Duodenal mucosa (tissue), 2 donors: ENCODE measurements around the gene UFD1.
"Not testable (repeated sequence)": the region's sequence is repeated elsewhere in the genome, so short reads cannot be mapped to it uniquely, and the experiment has no call there.

Source experiments
- H3K27ac ChIP-seq: one replicate; pipeline ENCODE4 v1.7.0; 2013; ENCODE audit warnings: low read depth, low read length
- H3K27me3 ChIP-seq, 2 donors: one replicate each; pipeline ENCODE4 v1.7.0; 2013; ENCODE audit warnings: low read length in 2 of 2, control low read depth in 1 of 2; ENCODE audit not compliant: insufficient read depth in 2 of 2, control insufficient read depth in 1 of 2
- H3K36me3 ChIP-seq, 2 donors: one replicate each; pipeline ENCODE4 v1.7.0; 2013; ENCODE audit warnings: low read length in 2 of 2, control low read depth in 1 of 2; ENCODE audit not compliant: insufficient read depth in 2 of 2, control insufficient read depth in 1 of 2
- H3K4me1 ChIP-seq, 2 donors: one replicate each; pipeline ENCODE4 v1.7.0; 2013; ENCODE audit warnings: low read length in 2 of 2, control low read depth in 1 of 2; ENCODE audit not compliant: insufficient read depth in 2 of 2, control insufficient read depth in 1 of 2
- H3K4me3 ChIP-seq, 2 donors: one replicate each; pipeline ENCODE4 v1.7.0; 2013; ENCODE audit warnings: low read length in 2 of 2, low read depth in 1 of 2
- H3K9ac ChIP-seq, 2 donors: one replicate each; pipeline ENCODE4 v1.7.0; 2013; ENCODE audit warnings: low read length in 2 of 2, low read depth in 1 of 2
- H3K9me3 ChIP-seq, 2 donors: one replicate each; pipeline ENCODE4 v1.7.0; 2013; ENCODE audit warnings: low read length in 2 of 2, control low read depth in 1 of 2; ENCODE audit not compliant: control insufficient read depth in 1 of 2

Gene UFD1

DNA sequence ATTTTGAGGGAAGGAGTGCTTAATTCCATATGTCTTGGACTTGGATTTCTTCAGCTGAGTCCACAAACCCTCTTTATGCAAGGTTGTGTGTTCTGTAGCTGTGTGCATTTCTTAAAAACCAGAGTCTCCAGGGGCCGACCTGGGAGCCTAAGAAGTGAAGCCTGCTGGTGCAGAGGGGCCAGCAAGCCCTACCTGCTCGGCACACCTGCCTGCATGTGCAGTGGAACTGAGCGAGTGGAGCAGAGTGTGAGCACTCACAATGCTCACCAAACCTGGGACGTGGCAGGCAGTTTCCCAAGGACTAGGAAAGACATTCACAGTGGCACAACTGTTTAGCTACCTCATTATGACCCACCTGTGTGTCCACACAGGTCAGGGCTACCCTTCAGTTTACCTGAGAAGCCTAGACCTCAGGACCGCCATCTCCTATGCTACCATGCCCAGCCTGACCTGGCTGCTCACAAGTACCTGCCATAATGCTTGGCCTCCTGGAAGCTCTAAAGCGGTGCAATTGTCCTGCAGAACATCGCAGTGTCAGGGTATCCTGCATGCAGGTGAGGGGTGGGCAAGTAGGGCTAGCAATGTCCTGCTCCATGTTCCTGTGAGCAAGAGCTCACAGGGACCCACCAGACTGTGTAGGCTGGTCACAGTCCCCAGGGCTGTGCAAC is 35.3 kb downstream of the UFD1 start:
- Histone ChIP-seq H3K9ac (no peak overlapping the region), H3K27ac (no peak overlapping the region), H3K9me3 (no peaks in the 10 kb centered on the region), H3K4me1 (peaks cover 15 to 22% of the 10 kb centered on the region in 2 donors), H3K36me3 (peaks cover 9 to 18% of the 10 kb centered on the region in 2 donors), H3K4me3 (no peak overlapping the region), H3K27me3 (no peaks in the 10 kb centered on the region)

DNA sequence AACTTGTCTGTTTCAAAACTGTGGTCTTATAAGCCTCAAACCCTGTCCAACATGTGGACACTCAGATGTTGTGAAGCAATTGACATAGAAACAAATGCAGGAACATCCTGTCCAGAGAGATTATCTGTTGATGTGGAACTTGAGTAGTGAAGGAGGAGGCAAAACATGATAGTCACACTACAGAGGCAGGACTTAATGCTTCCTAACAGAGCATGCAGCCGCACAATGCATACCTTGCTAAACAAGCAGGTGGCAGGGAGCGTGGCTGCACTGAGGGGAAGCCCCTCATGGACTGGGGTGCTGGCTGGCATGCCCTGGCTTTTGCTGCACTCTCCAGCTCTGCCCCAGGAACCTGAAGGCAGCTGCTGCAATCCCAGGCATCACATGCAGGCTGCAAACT is 36.8 kb downstream of the UFD1 start:
- H3K4me1 ChIP-seq = peaks cover 9 to 15% of the 10 kb centered on the region in 2 donors
- H3K36me3 ChIP-seq = peaks cover 9 to 20% of the 10 kb centered on the region in 2 donors
- no peaks in the 10 kb centered on the region for H3K9me3 ChIP-seq
- H3K27ac ChIP-seq = no peak overlapping the region
- no peaks in the 10 kb centered on the region for H3K27me3 ChIP-seq
- H3K4me3 ChIP-seq = no peak overlapping the region
- H3K9ac ChIP-seq = no peak overlapping the region

DNA sequence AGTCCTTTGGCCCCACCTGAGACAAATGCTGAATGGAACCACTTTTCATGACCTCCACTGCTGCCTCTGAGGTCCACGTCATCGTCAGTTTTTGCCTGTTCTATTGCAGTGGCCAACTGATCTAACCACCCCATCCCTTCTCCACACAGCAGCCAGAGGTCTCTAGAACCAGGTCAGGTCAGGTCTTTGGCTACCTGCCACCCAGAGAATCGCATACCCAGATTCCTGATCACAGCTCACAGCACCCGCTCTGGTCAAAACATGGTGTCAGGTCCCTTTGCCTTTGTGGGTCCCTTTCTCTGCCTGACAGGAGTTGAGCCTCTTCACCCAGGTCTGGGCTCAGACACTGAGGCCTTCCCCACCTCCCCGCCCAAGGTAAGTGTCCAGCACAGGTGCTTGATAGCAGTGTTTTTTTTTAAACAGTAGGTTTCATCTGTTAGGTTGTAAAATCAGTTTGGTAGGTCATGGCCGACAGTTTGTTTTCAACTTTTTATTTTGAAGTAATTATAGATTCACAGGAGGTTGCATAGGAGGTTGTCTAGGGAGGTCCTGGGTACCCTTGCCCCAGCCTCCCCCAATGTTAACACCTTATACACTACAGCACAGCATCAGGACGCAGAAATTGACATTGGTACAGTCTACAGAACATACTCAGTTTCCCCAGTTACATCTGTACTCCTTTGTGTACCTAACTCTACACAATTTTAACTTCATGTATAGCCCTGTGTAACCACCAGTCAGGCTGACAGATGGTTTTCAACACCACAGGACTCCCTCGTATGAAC is 38.4 kb downstream of the UFD1 start:
- Histone ChIP-seq H3K4me3 (no peak overlapping the region), H3K9me3 (no peaks in the 10 kb centered on the region), H3K36me3 (peaks cover 12 to 25% of the 10 kb centered on the region in 2 donors), H3K9ac (no peak overlapping the region), H3K27me3 (no peaks in the 10 kb centered on the region), H3K4me1 (peaks cover 0 to 4% of the 10 kb centered on the region in 2 donors), H3K27ac (no peak overlapping the region)

DNA sequence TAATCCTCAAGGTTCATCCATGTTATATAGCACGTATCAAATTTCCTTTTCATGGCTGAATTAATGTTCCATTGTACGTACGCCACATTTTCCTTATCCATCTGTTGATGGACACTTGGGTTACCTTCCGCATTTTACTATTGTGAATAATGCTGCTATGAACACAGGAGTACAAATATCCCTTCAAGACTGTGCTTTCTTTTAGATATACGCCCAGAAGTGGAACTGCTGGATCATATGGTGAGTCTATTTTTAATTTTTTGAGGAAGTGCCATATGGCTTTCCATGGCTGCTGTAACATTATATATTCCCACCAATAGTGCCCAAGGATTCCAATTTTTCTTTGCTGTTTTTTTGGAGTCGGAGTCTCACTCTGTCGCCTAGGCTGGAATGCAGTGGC is 40.7 kb downstream of the UFD1 start:
- no peak overlapping the region for H3K4me3 ChIP-seq
- peaks cover 2 to 3% of the 10 kb centered on the region in 2 donors for H3K4me1 ChIP-seq
- no peak overlapping the region for H3K9ac ChIP-seq
- no peak overlapping the region for H3K27ac ChIP-seq
- H3K27me3 ChIP-seq = no peaks in the 10 kb centered on the region
- H3K9me3 ChIP-seq = no peaks in the 10 kb centered on the region
- peaks cover 7 to 22% of the 10 kb centered on the region in 2 donors for H3K36me3 ChIP-seq

DNA sequence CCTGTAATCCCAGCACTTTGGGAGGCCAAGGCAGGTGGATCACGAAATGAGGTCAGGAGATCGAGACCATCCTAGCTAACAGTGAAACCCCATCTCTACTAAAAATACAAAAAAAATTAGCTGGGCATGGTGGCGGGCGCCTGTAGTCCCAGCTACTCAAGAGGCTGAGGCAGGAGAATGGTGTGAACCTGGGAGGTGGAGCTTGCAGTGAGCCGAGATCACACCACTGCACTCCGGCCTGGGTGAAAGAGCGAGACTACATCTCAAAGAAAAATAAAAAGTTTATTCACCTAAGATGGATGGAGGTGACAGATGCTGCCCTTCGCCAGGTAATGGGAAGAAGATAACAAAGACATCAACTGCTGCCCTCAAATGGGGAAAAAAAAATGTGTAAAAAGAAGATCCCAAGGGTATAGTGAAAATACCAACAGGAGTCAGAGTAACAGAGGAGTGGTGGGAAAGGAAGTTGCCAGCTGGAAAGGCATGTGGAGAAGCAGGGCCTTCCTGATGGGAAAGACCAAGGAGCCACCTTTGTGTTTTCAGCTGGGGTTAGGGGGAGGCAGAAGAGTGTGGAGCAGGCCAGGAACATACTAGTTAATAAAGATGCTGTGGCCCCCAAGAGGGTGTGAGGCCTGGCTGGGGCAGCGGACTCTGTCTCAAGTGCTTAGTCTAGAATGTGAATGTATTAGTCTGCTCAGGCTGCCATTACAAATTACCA is 42.4 kb downstream of the UFD1 start:
- not testable (repeated sequence) for H3K4me3 ChIP-seq, H3K9ac ChIP-seq, H3K9me3 ChIP-seq, H3K4me1 ChIP-seq, H3K27ac ChIP-seq, H3K27me3 ChIP-seq
- H3K36me3 ChIP-seq = peaks cover 7 to 22% of the 10 kb centered on the region in 2 donors

DNA sequence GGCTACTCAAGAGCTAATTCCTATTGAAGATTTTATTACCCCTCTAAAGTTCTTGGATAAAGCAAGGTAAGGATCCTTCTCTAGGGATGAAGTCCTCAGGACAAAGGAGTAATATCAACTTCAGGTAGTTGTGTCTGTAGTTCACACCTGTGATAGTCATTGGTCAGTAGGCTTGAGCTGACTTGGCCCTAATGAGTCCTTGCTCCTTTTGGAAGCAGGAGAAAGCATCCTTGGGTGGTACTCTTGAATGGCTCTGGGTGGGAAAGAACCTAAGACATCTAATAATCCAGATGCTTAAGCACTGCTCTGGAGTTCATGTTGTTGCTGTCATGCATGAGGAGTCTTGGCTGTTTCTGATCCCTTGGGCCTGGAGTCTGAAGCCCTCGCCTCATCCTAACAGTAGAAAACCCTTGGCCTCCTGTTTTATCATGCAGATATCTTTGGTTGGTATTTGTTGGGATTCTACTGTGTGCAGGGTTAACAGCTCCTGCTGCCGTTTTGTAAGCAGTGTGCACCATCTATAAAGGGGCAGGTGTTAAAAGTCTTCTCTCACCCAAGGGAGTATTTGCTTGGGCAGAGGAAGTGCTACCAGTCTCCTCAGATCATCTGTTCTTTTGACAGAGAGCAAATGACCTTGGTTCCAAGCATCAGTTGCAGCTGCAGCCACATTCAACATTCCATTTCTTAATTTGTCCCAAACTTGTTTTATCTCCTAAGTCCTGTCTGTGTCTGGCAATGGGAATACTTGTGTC is 44.0 kb downstream of the UFD1 start:
- Histone ChIP-seq H3K4me3 (no peak overlapping the region), H3K36me3 (peaks cover 7 to 18% of the 10 kb centered on the region in 2 donors), H3K27ac (no peak overlapping the region), H3K4me1 (peaks cover 8 to 17% of the 10 kb centered on the region in 2 donors), H3K9ac (no peak overlapping the region), H3K27me3 (no peaks in the 10 kb centered on the region), H3K9me3 (no peaks in the 10 kb centered on the region)

DNA sequence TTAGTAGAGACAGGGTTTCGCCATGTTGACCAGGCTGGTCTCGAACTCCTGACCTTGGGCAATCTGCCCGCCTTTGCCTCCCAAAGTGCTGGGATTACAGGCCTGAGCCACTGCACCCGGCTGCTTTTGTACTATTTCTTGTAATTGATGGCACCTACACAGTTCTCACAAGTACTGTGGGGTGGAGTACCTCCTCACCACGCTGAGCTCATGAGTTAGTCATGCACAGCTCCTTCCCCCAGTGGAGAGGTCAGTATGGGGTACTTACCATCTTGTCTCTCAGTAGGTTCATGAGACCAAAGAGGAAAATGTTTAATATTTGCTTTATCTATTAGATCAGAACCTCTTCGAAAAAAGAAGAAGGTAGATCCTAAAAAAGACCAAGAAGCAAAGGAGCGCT is 44.6 kb downstream of the UFD1 start:
- H3K9ac ChIP-seq = no peak overlapping the region
- H3K4me3 ChIP-seq = no peak overlapping the region
- peaks cover 14 to 23% of the 10 kb centered on the region in 2 donors for H3K4me1 ChIP-seq
- peaks cover 7 to 18% of the 10 kb centered on the region in 2 donors for H3K36me3 ChIP-seq
- no peaks in the 10 kb centered on the region for H3K27me3 ChIP-seq
- H3K9me3 ChIP-seq = no peaks in the 10 kb centered on the region
- H3K27ac ChIP-seq = no peak overlapping the region

DNA sequence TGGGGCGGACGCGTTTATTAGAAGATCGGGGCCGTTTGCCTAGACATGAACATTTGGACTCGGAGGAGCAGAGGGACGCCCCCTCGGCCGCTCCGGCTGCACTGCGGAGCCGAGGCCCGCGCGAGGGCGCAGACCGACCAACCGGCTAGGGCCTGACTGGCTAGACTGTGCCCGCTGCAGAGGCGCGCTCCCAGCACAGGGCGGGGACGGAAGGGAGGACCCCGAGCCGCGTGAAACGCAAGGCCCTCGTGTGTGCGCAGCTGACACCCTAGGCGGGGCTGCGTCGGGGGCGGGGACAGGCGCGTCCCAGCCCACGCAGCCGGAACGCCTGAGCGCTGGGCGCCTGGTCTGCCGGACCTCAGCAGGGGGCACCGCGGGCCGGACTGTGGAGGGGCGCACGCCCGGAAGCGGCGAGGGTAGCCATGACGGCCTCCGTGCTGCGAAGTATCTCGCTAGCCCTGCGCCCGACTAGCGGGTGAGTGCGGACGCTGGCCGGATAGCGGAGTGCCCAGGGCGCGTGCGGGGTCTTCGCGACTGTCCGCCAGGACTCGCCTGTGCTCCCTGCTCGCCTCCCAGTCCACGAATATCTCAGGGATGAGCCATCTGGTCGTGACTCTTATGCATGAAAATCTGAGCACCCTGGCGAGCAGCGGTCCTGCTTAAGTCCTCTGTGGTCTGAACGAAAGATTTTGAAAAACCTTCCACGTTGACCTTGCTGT is 46.7 kb downstream of the UFD1 start, which contains the start of gene MRPL40:
Gene MRPL40, plus strand, starts transcription at position 413 of the 719 bp plus-strand sequence. Its CDS starts 10 bp downstream, at position 423.
- Histone ChIP-seq H3K27me3 (no peaks in the 10 kb centered on the region), H3K9ac (peak within 1 kb of the TSS; percentile 84 to 95), H3K4me3 (peak within 1 kb of the TSS; percentile 93 to 94), H3K27ac (peak within 1 kb of the TSS; percentile 94), H3K4me1 (peaks cover 24% of the 10 kb centered on the region in 2 donors), H3K9me3 (no peaks in the 10 kb centered on the region), H3K36me3 (peaks cover 7 to 16% of the 10 kb centered on the region in 2 donors)

DNA sequence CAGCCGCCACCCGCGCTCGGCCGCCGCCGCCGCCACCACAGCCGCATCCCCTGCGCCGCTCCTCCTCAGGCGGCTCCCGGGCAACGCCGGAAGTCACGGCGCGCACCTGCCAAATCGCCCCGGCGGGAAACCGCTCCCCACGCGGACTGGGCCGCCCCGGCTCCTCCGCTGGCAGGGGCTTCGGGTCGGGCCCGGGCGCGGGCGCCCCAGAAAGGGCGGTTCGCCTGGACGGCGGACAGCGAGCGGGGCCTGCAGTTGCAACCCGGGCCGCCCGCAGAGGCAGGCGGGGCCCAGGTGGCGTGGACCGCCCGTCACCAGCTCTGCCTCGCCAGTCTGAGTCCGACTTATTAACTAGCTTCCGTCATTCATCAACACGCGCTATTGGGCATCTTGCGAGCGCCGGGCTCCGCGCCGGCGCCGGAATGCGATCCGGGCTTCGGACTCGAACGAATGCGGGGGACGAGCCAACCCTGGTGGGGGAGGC is 47.3 kb downstream of the UFD1 start, which contains the start of gene HIRA:
Gene HIRA, minus strand, starts transcription at position 85 of the 484 bp plus-strand sequence. CDS start 257 bp downstream, outside the sequence.
- Histone ChIP-seq H3K9me3 (no peaks in the 10 kb centered on the region), H3K36me3 (peaks cover 7 to 14% of the 10 kb centered on the region in 2 donors), H3K9ac (peak within 1 kb of the TSS; percentile 90 to 95), H3K4me3 (peak within 1 kb of the TSS; percentile 93 to 94), H3K27ac (peak within 1 kb of the TSS; percentile 94), H3K27me3 (no peaks in the 10 kb centered on the region), H3K4me1 (peaks cover 24% of the 10 kb centered on the region in 2 donors)
